ENCODE measurements around the gene SLC6A1. TPM values are rescaled to one million over a fixed set of nuclear protein-coding genes. Genes with fewer than 3 reads are reported as not detected.

SLC6A1 gene
- total and polyA plus RNA-seq, 2 of the 13 experiments (the other 11 are each of a cell fraction or from before 2014, with no cell fraction given), result not detected

DNA sequence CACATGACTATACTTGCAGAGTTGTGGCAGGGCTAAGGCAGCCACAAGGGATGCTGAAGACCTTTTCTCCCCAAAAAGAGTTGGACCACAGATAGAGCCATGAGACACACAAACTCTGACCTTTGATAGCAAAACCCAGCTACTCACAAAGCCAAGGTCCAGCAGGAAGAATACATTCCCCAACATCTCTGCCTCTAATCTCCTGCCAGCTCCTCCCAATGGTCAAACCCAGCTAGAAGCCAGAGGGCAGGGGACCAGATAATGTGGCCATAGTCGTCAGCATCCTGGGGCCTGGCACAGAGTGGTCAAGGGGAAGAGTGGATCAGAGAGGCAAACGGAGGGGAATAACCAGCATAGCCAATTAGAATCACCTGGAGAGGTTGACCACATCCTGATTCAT, 28.2 kb downstream of the SLC6A1 start:
- no peak for ATAC-seq
- in situ Hi-C loops (cut with HindIII; ENCODE audit: extremely low pct_ligation_motif_present, low pct_unique_long_range_greater_than_20kb), result no loop called here
- no peaks in the 10 kb centered on the region for H3K9me3 ChIP-seq (ENCODE audit: low read length)
- TF ChIP-seq ZNF570 (CRISPR knock-in tag; IDR thresholded peaks at IDR 0.05; ENCODE audit: borderline replicate concordance), result no peak
- TF ChIP-seq, protein P1, sequence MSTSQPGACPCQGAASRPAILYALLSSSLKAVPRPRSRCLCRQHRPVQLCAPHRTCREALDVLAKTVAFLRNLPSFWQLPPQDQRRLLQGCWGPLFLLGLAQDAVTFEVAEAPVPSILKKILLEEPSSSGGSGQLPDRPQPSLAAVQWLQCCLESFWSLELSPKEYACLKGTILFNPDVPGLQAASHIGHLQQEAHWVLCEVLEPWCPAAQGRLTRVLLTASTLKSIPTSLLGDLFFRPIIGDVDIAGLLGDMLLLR (CRISPR knock-in tag; IDR thresholded peaks at IDR 0.05), result no peak
- TF ChIP-seq ZMYM4 (CRISPR knock-in tag; IDR thresholded peaks at IDR 0.05), result no peak
- TF ChIP-seq, protein P2, sequence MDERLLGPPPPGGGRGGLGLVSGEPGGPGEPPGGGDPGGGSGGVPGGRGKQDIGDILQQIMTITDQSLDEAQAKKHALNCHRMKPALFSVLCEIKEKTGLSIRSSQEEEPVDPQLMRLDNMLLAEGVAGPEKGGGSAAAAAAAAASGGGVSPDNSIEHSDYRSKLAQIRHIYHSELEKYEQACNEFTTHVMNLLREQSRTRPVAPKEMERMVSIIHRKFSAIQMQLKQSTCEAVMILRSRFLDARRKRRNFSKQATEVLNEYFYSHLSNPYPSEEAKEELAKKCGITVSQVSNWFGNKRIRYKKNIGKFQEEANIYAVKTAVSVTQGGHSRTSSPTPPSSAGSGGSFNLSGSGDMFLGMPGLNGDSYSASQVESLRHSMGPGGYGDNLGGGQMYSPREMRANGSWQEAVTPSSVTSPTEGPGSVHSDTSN (CRISPR knock-in tag; IDR thresholded peaks at IDR 0.05), result no peak
- TF ChIP-seq, protein P3, sequence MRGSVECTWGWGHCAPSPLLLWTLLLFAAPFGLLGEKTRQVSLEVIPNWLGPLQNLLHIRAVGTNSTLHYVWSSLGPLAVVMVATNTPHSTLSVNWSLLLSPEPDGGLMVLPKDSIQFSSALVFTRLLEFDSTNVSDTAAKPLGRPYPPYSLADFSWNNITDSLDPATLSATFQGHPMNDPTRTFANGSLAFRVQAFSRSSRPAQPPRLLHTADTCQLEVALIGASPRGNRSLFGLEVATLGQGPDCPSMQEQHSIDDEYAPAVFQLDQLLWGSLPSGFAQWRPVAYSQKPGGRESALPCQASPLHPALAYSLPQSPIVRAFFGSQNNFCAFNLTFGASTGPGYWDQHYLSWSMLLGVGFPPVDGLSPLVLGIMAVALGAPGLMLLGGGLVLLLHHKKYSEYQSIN (CRISPR knock-in tag; IDR thresholded peaks at IDR 0.05; ENCODE audit: borderline replicate concordance), result no peak
- TF ChIP-seq, protein P4, sequence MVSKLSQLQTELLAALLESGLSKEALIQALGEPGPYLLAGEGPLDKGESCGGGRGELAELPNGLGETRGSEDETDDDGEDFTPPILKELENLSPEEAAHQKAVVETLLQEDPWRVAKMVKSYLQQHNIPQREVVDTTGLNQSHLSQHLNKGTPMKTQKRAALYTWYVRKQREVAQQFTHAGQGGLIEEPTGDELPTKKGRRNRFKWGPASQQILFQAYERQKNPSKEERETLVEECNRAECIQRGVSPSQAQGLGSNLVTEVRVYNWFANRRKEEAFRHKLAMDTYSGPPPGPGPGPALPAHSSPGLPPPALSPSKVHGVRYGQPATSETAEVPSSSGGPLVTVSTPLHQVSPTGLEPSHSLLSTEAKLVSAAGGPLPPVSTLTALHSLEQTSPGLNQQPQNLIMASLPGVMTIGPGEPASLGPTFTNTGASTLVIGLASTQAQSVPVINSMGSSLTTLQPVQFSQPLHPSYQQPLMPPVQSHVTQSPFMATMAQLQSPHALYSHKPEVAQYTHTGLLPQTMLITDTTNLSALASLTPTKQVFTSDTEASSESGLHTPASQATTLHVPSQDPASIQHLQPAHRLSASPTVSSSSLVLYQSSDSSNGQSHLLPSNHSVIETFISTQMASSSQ (IDR thresholded peaks at IDR 0.05; ENCODE audit: low read depth), result no peak
- TF ChIP-seq, protein P4 (CRISPR knock-in tag; IDR thresholded peaks at IDR 0.05; ENCODE audit: borderline replicate concordance), result no peak
- no peak for TF ChIP-seq MTF1 (CRISPR knock-in tag; IDR thresholded peaks at IDR 0.05)
- TF ChIP-seq, protein P5, sequence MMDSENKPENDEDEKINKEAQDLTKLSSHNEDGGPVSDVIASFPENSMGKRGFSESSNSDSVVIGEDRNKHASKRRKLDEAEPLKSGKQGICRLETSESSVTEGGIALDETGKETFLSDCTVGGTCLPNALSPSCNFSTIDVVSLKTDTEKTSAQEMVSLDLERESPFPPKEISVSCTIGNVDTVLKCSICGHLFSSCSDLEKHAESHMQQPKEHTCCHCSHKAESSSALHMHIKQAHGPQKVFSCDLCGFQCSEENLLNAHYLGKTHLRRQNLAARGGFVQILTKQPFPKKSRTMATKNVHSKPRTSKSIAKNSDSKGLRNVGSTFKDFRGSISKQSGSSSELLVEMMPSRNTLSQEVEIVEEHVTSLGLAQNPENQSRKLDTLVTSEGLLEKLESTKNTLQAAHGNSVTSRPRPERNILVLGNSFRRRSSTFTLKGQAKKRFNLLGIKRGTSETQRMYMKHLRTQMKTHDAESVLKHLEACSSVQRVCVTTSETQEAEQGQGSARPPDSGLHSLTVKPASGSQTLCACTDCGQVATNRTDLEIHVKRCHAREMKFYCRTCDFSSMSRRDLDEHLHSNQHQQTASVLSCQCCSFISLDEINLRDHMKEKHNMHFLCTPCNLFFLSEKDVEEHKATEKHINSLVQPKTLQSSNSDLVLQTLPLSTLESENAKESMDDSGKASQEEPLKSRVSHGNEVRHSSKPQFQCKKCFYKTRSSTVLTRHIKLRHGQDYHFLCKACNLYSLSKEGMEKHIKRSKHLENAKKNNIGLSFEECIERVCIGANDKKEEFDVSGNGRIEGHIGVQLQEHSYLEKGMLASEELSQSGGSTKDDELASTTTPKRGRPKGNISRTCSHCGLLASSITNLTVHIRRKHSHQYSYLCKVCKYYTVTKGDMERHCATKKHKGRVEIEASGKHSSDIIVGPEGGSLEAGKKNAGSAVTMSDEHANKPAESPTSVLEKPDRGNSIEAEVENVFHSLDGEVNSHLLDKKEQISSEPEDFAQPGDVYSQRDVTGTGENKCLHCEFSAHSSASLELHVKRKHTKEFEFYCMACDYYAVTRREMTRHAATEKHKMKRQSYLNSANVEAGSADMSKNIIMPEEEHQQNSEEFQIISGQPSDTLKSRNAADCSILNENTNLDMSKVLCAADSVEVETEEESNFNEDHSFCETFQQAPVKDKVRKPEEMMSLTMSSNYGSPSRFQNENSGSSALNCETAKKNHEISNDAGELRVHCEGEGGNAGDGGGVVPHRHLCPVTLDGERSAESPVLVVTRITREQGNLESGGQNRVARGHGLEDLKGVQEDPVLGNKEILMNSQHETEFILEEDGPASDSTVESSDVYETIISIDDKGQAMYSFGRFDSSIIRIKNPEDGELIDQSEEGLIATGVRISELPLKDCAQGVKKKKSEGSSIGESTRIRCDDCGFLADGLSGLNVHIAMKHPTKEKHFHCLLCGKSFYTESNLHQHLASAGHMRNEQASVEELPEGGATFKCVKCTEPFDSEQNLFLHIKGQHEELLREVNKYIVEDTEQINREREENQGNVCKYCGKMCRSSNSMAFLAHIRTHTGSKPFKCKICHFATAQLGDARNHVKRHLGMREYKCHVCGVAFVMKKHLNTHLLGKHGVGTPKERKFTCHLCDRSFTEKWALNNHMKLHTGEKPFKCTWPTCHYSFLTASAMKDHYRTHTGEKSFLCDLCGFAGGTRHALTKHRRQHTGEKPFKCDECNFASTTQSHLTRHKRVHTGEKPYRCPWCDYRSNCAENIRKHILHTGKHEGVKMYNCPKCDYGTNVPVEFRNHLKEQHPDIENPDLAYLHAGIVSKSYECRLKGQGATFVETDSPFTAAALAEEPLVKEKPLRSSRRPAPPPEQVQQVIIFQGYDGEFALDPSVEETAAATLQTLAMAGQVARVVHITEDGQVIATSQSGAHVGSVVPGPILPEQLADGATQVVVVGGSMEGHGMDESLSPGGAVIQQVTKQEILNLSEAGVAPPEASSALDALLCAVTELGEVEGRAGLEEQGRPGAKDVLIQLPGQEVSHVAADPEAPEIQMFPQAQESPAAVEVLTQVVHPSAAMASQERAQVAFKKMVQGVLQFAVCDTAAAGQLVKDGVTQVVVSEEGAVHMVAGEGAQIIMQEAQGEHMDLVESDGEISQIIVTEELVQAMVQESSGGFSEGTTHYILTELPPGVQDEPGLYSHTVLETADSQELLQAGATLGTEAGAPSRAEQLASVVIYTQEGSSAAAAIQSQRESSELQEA (CRISPR knock-in tag; IDR thresholded peaks at IDR 0.05; ENCODE audit: not compliant biosample characterization), result no peak

More for the DNA sequence above, 28.2 kb downstream of the SLC6A1 start:
- Histone ChIP-seq H3K27me3 (ENCODE audit: control insufficient read depth in 1 of 2, insufficient read depth in 2 of 2, low read length in 2 of 2) (peaks cover 4 to 16% of the 10 kb centered on the region in 2 experiments; a peak in 2 of 5 replicates), H3K4me2 (ENCODE audit: low read depth, low read length) (no peak overlapping the region), H3K4me1 (ENCODE audit: insufficient read depth, low read length) (no peaks in the 10 kb centered on the region), H3K9ac (ENCODE audit: insufficient read depth, low read depth, low read length) (no peak overlapping the region), H3K27ac (ENCODE audit: extremely low read length, insufficient read depth, low read length) (no peak overlapping the region), H4K20me1 (ENCODE audit: insufficient read depth, low read length) (no peaks in the 10 kb centered on the region), H3K36me3 (replicated peaks in 1 of 2; ENCODE audit: control insufficient read depth in 1 of 2, insufficient read depth in 2 of 2, low read length in 2 of 2) (no peaks in the 10 kb centered on the region), H2AFZ (ENCODE audit: low read length) (no peak overlapping the region), H3K79me2 (ENCODE audit: insufficient read depth, low read length) (no peaks in the 10 kb centered on the region), H3K4me3 (replicated peaks in 1 of 3; ENCODE audit: insufficient read depth in 1 of 3, low read depth in 2 of 3, low read length in 3 of 3) (no peak overlapping the region)
- no peak for DNase-seq (ENCODE audit: low spot score)
- 0% methylated on average over 2 of the region's 2 CpGs for WGBS (ENCODE audit: low lambda C conversion rate)
- CTCF ChIA-PET (ENCODE audit: low intra/inter-chr PET ratio, low total read pairs), result no interaction called here
- no peak for FAIRE-seq
- POLR2A ChIA-PET, result no interaction called here
- no TSS peak for BruUV-seq (replicated peaks)
- intact Hi-C loops (cut with micrococcal nuclease; ENCODE audit: unreplicated experiment), result no loop called here

Data from HepG2 (cell line).